H9 (cell line): ENCODE measurements around the gene CCDC88A. TPM values are rescaled to one million over a fixed set of nuclear protein-coding genes. Genes with fewer than 3 reads are reported as not detected.

ENCODE experiments used
- DNase-seq: peaks from one replicate; pipeline ENCODE4 v3.0.0-alpha.2; 2017
- H2AFZ ChIP-seq: one replicate; pipeline ENCODE4 v1.6.1; 2013; ENCODE audit warnings: mild to moderate bottlenecking, low read length, control low read depth, moderate library complexity
- H2AK5ac ChIP-seq: 2 replicates; pipeline ENCODE4 v1.6.1; 2013; ENCODE audit warnings: low read length, control low read depth, mixed read lengths; ENCODE audit not compliant: insufficient read length
- H2BK120ac ChIP-seq: one replicate; pipeline ENCODE4 v1.6.1; 2013; ENCODE audit warnings: low read depth, mild to moderate bottlenecking, low read length, control low read depth, inconsistent platforms; ENCODE audit not compliant: poor library complexity, severe bottlenecking
- H2BK12ac ChIP-seq: 2 replicates; pipeline ENCODE4 v1.6.1; 2013; ENCODE audit warnings: low read length, control low read depth, mixed read lengths, low read depth; ENCODE audit not compliant: insufficient read length
- H2BK15ac ChIP-seq: 2 replicates; pipeline ENCODE4 v1.6.1; 2013; ENCODE audit warnings: low read depth, low read length, control low read depth
- H2BK20ac ChIP-seq: one replicate; pipeline ENCODE4 v1.6.1; 2013; ENCODE audit warnings: low read depth, mild to moderate bottlenecking, low read length, control low read depth, inconsistent platforms; ENCODE audit not compliant: poor library complexity, severe bottlenecking
- H2BK5ac ChIP-seq: 2 replicates; pipeline ENCODE4 v1.6.1; 2013; ENCODE audit warnings: low read length, control low read depth, mixed read lengths; ENCODE audit not compliant: insufficient read length
- H3K14ac ChIP-seq: 2 replicates; pipeline ENCODE4 v1.6.1; 2013; ENCODE audit warnings: low read length, control low read depth; ENCODE audit not compliant: insufficient read depth
- H3K18ac ChIP-seq: 2 replicates; pipeline ENCODE4 v1.6.1; 2013; ENCODE audit warnings: low read depth, mild to moderate bottlenecking, mixed read lengths, low read length, control low read depth; ENCODE audit not compliant: insufficient read length
- H3K23ac ChIP-seq: 2 replicates; pipeline ENCODE4 v1.6.1; 2013; ENCODE audit warnings: low read length, control low read depth, mixed read lengths, low read depth; ENCODE audit not compliant: insufficient read length
- H3K23me2 ChIP-seq: 2 replicates; pipeline ENCODE4 v1.6.1; 2013; ENCODE audit warnings: low read depth, mild to moderate bottlenecking, mixed read lengths, low read length, control low read depth; ENCODE audit not compliant: insufficient read length, poor library complexity, severe bottlenecking
- H3K27ac ChIP-seq: 2 replicates; pipeline ENCODE4 v1.5.1; 2013; ENCODE audit warnings: low read length, control low read depth, mixed read lengths, low read depth; ENCODE audit not compliant: insufficient read length
- H3K27me3 ChIP-seq: 2 replicates; pipeline ENCODE4 v1.6.1; 2013; ENCODE audit warnings: low read length, control low read depth, inconsistent platforms; ENCODE audit not compliant: insufficient read depth
- H3K4ac ChIP-seq: 2 replicates; pipeline ENCODE4 v1.6.1; 2013; ENCODE audit warnings: low read depth, mild to moderate bottlenecking, control low read depth, inconsistent platforms, low read length, moderate library complexity
- H3K4me1 ChIP-seq: 2 replicates; pipeline ENCODE4 v1.6.1; 2013; ENCODE audit warnings: low read length, control low read depth, inconsistent platforms; ENCODE audit not compliant: insufficient read depth
- H3K4me2 ChIP-seq: 2 replicates; pipeline ENCODE4 v1.6.1; 2013; ENCODE audit warnings: low read length, control low read depth, mixed read lengths; ENCODE audit not compliant: insufficient read length, insufficient read depth
- H3K56ac ChIP-seq: 2 replicates; pipeline ENCODE4 v1.6.1; 2013; ENCODE audit warnings: low read depth, mild to moderate bottlenecking, mixed read lengths, low read length, control low read depth; ENCODE audit not compliant: insufficient read length
- H3K79me1 ChIP-seq: 2 replicates; pipeline ENCODE4 v1.6.1; 2013; ENCODE audit warnings: low read depth, mild to moderate bottlenecking, moderate library complexity, low read length, control low read depth, inconsistent platforms; ENCODE audit not compliant: insufficient read depth, poor library complexity, severe bottlenecking
- H3K79me2 ChIP-seq: 2 replicates; pipeline ENCODE4 v1.6.1; 2013; ENCODE audit warnings: low read length, control low read depth, inconsistent platforms; ENCODE audit not compliant: insufficient read depth
- H3K9ac ChIP-seq: 2 replicates; pipeline ENCODE4 v1.6.1; 2013; ENCODE audit warnings: low read length, control low read depth, mixed read lengths; ENCODE audit not compliant: insufficient read length; ENCODE audit errors: extremely low read depth
- H3K9me3 ChIP-seq: one replicate; pipeline ENCODE4 v1.6.1; 2013; ENCODE audit warnings: low read depth, low read length, inconsistent platforms; ENCODE audit not compliant: control insufficient read depth
- H3T11ph ChIP-seq: one replicate; pipeline ENCODE4 v1.6.1; 2013; ENCODE audit warnings: mild to moderate bottlenecking, low read length, control low read depth, inconsistent platforms
- H4K20me1 ChIP-seq: one replicate; pipeline ENCODE4 v1.6.1; 2013; ENCODE audit not compliant: control insufficient read depth, insufficient read length, insufficient read depth
- H4K5ac ChIP-seq: 2 replicates; pipeline ENCODE4 v1.6.1; 2013; ENCODE audit warnings: low read depth, mild to moderate bottlenecking, mixed read lengths, low read length, control low read depth; ENCODE audit not compliant: insufficient read length
- H4K8ac ChIP-seq: replicated peaks from 2 replicates; pipeline ENCODE4 v1.6.1; 2013; ENCODE audit warnings: low read length, control low read depth, mixed read lengths, low read depth; ENCODE audit not compliant: insufficient read length
- H4K91ac ChIP-seq: 2 replicates; pipeline ENCODE4 v1.6.1; 2013; ENCODE audit warnings: low read depth, mild to moderate bottlenecking, moderate library complexity, mixed read lengths, low read length, control low read depth; ENCODE audit not compliant: insufficient read length
- H3K27ac Mint-ChIP-seq, 3 experiments: 2 replicates in 2 of 3; 3 replicates in 1 of 3; pipeline ENCODE4 v1.8.0; 2020 to 2021; ENCODE audit warnings: mixed read lengths in 3 of 3, mild to moderate bottlenecking in 1 of 3, moderate library complexity in 1 of 3
- H3K27me3 Mint-ChIP-seq: 2 replicates; pipeline ENCODE4 v1.8.0; 2021; ENCODE audit warnings: low read depth, mild to moderate bottlenecking, moderate library complexity, mixed read lengths
- H3K36me3 Mint-ChIP-seq, 3 experiments: 2 replicates in 2 of 3; 3 replicates in 1 of 3; pipeline ENCODE4 v1.8.0; 2020 to 2021; ENCODE audit warnings: low read depth in 3 of 3, mixed read lengths in 3 of 3; ENCODE audit not compliant: insufficient read depth in 1 of 3
- H3K4me1 Mint-ChIP-seq, 2 experiments: 2 replicates each; pipeline ENCODE4 v1.8.0; 2020; ENCODE audit warnings: mixed read lengths in 2 of 2
- H3K4me3 Mint-ChIP-seq, 2 experiments: 2 replicates in 1 of 2; 3 replicates in 1 of 2; pipeline ENCODE4 v1.8.0; 2020 to 2021; ENCODE audit warnings: mild to moderate bottlenecking in 2 of 2, mixed read lengths in 2 of 2, moderate library complexity in 1 of 2
- H3K9me3 Mint-ChIP-seq, 2 experiments: 2 replicates in 1 of 2; 3 replicates in 1 of 2; pipeline ENCODE4 v1.8.0; 2020; ENCODE audit warnings: mild to moderate bottlenecking in 2 of 2, mixed read lengths in 2 of 2, moderate library complexity in 1 of 2
- CTCF ChIP-seq: fragments of 200-600 bp; sonication (generic); conservative IDR thresholded peaks from 3 replicates; pipeline ENCODE4 v1.8.0; 2021; ENCODE audit warnings: antibody characterized with exemption, mild to moderate bottlenecking
- WGBS: extraction: QIAGEN DNeasy Blood & Tissue Kit; methylation state at CpG from one replicate; pipeline ENCODE4 v1.1.7; 2013; ENCODE audit warnings: missing lambda C conversion rate, low lambda C conversion rate, mixed read lengths; ENCODE audit not compliant: insufficient read length; ENCODE audit errors: extremely low coverage; 5-methylcytosine and 5-hydroxymethylcytosine counted together
- total RNA-seq: library from RNA; stranded (reverse); gene quantifications from 2 replicates; pipeline ENCODE4 v1.2.1, GENCODE V29; 2021

CCDC88A gene
- total RNA-seq, 1 experiment from 2014 or later, result 91.8 TPM

- Histone ChIP-seq H3K14ac (no peak overlapping the region), H3K4me2 (no peak overlapping the region), H3T11ph (no peak overlapping the region), H3K18ac (no peak overlapping the region), H4K8ac (no peak overlapping the region), H4K91ac (no peak overlapping the region), H3K79me2 (no peaks in the 10 kb centered on the region), H3K9me3 (no peaks in the 10 kb centered on the region), H3K23me2 (no peaks in the 10 kb centered on the region), H2BK15ac (no peak overlapping the region), H4K5ac (no peak overlapping the region), H3K4me1 (no peaks in the 10 kb centered on the region), H3K27ac (no peak overlapping the region), H4K20me1 (no peaks in the 10 kb centered on the region), H3K23ac (no peak overlapping the region), H3K9ac (no peak overlapping the region), H2AK5ac (no peak overlapping the region), H3K56ac (no peak overlapping the region), H2BK12ac (no peak overlapping the region), H3K79me1 (no peaks in the 10 kb centered on the region), H2BK5ac (no peak overlapping the region), H2AFZ (no peak overlapping the region), H3K27me3 (no peaks in the 10 kb centered on the region), H3K4ac (no peak overlapping the region), H2BK120ac (no peak overlapping the region), H2BK20ac (no peak overlapping the region)
- no peaks in the 10 kb centered on the region for H3K27me3 Mint-ChIP-seq
- DNase-seq, result no peak
- no peaks in the 10 kb centered on the region for H3K36me3 Mint-ChIP-seq
- no peak overlapping the region for H3K27ac Mint-ChIP-seq
- no peak for TF ChIP-seq CTCF
- H3K4me3 Mint-ChIP-seq, result no peak overlapping the region
- WGBS, result no CpG with 5 or more reads among the region's 3 CpGs
- H3K9me3 Mint-ChIP-seq, result no peaks in the 10 kb centered on the region
- H3K4me1 Mint-ChIP-seq, result no peaks in the 10 kb centered on the region
These were observed 8.6 kb upstream of the CCDC88A start for GRCh38 chr2:55428258-55428657.
